ENCODE results near the gene PNPT1. TPM values are rescaled to one million over a fixed set of nuclear protein-coding genes. Genes with fewer than 3 reads are reported as not detected.
A peak's percentile ranks its signal among the peaks of the same experiment; 100 is the strongest.

The PNPT1 gene
- total and polyA plus RNA-seq, 2 of the 13 experiments (the other 11 are each of a cell fraction or from before 2014, with no cell fraction given), result 23.4 to 61.0 TPM

GRCh38 chr2:55620123-55620779 lies 73.4 kb downstream of the PNPT1 start (continued):
- TF ChIP-seq KMT2A (CRISPR knock-in tag; IDR thresholded peaks at IDR 0.05), result no peak
- no peak for TF ChIP-seq THAP8 (CRISPR knock-in tag; IDR thresholded peaks at IDR 0.05; ENCODE audit: borderline replicate concordance)
- TF ChIP-seq DMTF1 (CRISPR knock-in tag; IDR thresholded peaks at IDR 0.05), result no peak
- TF ChIP-seq PAWR (CRISPR knock-in tag; IDR thresholded peaks at IDR 0.05; ENCODE audit: borderline replicate concordance), result no peak
- no peak for TF ChIP-seq ZNF484 (CRISPR knock-in tag; IDR thresholded peaks at IDR 0.05; ENCODE audit: borderline replicate concordance, low read depth)
- TF ChIP-seq JUN (CRISPR knock-in tag; IDR thresholded peaks at IDR 0.05), result no peak
- peak; percentile 29; the same call in 1 of the 2 replicates for TF ChIP-seq ZXDC (CRISPR knock-in tag; IDR thresholded peaks at IDR 0.05)
- no peak for TF ChIP-seq HNF4A (CRISPR knock-in tag; IDR thresholded peaks at IDR 0.05)
- TF ChIP-seq ZMYM2 (CRISPR knock-in tag; IDR thresholded peaks at IDR 0.05), result no peak
- peak; percentile 97 for TF ChIP-seq ZNF549 (CRISPR knock-in tag; IDR thresholded peaks at IDR 0.05)
- TF ChIP-seq POLR2AphosphoS5 (IDR thresholded peaks at IDR 0.05; ENCODE audit: low read depth, low read length), result no peak
- TF ChIP-seq AKAP8 (CRISPR knock-in tag; IDR thresholded peaks at IDR 0.05), result no peak
- no peak for TF ChIP-seq ZNF17 (CRISPR knock-in tag; IDR thresholded peaks at IDR 0.05)
- no peak for TF ChIP-seq MEF2D (CRISPR knock-in tag; IDR thresholded peaks at IDR 0.05)
- TF ChIP-seq ZNF879 (CRISPR knock-in tag; IDR thresholded peaks at IDR 0.05), result no peak
- no peak for TF ChIP-seq ELK4 (CRISPR knock-in tag; IDR thresholded peaks at IDR 0.05; ENCODE audit: borderline replicate concordance)
- peak; percentile 26; the same call in 1 of the 2 replicates for TF ChIP-seq SALL1 (CRISPR knock-in tag; IDR thresholded peaks at IDR 0.05)
- TF ChIP-seq, protein P1, sequence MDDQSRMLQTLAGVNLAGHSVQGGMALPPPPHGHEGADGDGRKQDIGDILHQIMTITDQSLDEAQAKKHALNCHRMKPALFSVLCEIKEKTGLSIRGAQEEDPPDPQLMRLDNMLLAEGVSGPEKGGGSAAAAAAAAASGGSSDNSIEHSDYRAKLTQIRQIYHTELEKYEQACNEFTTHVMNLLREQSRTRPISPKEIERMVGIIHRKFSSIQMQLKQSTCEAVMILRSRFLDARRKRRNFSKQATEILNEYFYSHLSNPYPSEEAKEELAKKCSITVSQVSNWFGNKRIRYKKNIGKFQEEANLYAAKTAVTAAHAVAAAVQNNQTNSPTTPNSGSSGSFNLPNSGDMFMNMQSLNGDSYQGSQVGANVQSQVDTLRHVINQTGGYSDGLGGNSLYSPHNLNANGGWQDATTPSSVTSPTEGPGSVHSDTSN (CRISPR knock-in tag; IDR thresholded peaks at IDR 0.05; ENCODE audit: borderline replicate concordance), result no peak
- no peak for TF ChIP-seq HMG20A (CRISPR knock-in tag; IDR thresholded peaks at IDR 0.05; ENCODE audit: borderline replicate concordance)
- no peak for TF ChIP-seq ZNF343 (CRISPR knock-in tag; IDR thresholded peaks at IDR 0.05)
- TF ChIP-seq, protein P2, sequence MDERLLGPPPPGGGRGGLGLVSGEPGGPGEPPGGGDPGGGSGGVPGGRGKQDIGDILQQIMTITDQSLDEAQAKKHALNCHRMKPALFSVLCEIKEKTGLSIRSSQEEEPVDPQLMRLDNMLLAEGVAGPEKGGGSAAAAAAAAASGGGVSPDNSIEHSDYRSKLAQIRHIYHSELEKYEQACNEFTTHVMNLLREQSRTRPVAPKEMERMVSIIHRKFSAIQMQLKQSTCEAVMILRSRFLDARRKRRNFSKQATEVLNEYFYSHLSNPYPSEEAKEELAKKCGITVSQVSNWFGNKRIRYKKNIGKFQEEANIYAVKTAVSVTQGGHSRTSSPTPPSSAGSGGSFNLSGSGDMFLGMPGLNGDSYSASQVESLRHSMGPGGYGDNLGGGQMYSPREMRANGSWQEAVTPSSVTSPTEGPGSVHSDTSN (CRISPR knock-in tag; IDR thresholded peaks at IDR 0.05), result peak; percentile 83
- TF ChIP-seq SALL2 (CRISPR knock-in tag; IDR thresholded peaks at IDR 0.05), result no peak
